ENCODE measurements around the gene APOA1.
"Not testable (repeated sequence)": the region's sequence is repeated elsewhere in the genome, so short reads cannot be mapped to it uniquely, and the experiment has no call there.

Gene APOA1

GRCh38 chr11:116835042-116835772 is 2.2 kb downstream of the APOA1 start:
- DNase-seq (ENCODE audit: extremely low spot score), result peak; percentile 45
- ChIA-PET CTCF (interaction anchor here (0.8 to 6.3 kb wide), 24 partner anchors 9 to 346 kb away, joined by 3 to 100 read pairs (median 6); partner anchors contain the start of genes APOA4, APOA5 and ZPR1), POLR2A (interaction anchor here (0.9 to 1.4 kb wide), 2 partner anchors 47 to 262 kb away, joined by 4 read pairs; partner anchors contain the start of gene ZPR1)
- no peak for TF ChIP-seq CTCF (IDR thresholded peaks at IDR 0.05; ENCODE audit: control extremely low read depth, extremely low read depth, low read depth, missing control alignments)

- DNase-seq (ENCODE audit: extremely low spot score), result not testable (repeated sequence)
- POLR2A ChIA-PET, result interaction anchor here (1.4 kb wide), 1 partner anchor 47 kb away, joined by 4 read pairs; the partner anchor contains the start of gene ZPR1
- CTCF ChIA-PET, result interaction anchor here (1.3 to 6.3 kb wide), 6 partner anchors 13 to 102 kb away, joined by 3 to 100 read pairs (median 14); partner anchors contain the start of genes APOA4, APOA5 and ZPR1
Measured at GRCh38 chr11:116834535-116835041, 2.8 kb downstream of the APOA1 start.

- no peak for DNase-seq (ENCODE audit: extremely low spot score)
- ChIA-PET CTCF (interaction anchor here (3.7 to 6.3 kb wide), 2 partner anchors 13 to 43 kb away, joined by 16 to 50 read pairs; partner anchors contain the start of genes APOA4 and APOA5), POLR2A (no interaction called here)
- TF ChIP-seq CTCF (IDR thresholded peaks at IDR 0.05; ENCODE audit: control extremely low read depth, extremely low read depth, low read depth, missing control alignments), result no peak
Measured at GRCh38 chr11:116833816-116834534, 3.4 kb downstream of the APOA1 start.

- ChIA-PET CTCF (interaction anchor here (3.7 to 6.3 kb wide), 2 partner anchors 12 to 43 kb away, joined by 16 to 50 read pairs; partner anchors contain the start of genes APOA4 and APOA5), POLR2A (no interaction called here)
- no peak for DNase-seq (ENCODE audit: extremely low spot score)
- no peak for TF ChIP-seq CTCF (IDR thresholded peaks at IDR 0.05; ENCODE audit: control extremely low read depth, extremely low read depth, low read depth, missing control alignments)
Measured at GRCh38 chr11:116833491-116833815, 4.0 kb downstream of the APOA1 start.

GRCh38 chr11:116832350-116833290 is 4.8 kb downstream of the APOA1 start:
- no peak for DNase-seq (ENCODE audit: extremely low spot score)
- POLR2A ChIA-PET, result no interaction called here
- CTCF ChIA-PET, result interaction anchor here (3.7 to 6.3 kb wide), 2 partner anchors 11 to 42 kb away, joined by 16 to 50 read pairs; partner anchors contain the start of genes APOA4 and APOA5

More at GRCh38 chr11:116832350-116833290, 4.8 kb downstream of the APOA1 start:
- no peak for TF ChIP-seq CTCF (IDR thresholded peaks at IDR 0.05; ENCODE audit: control extremely low read depth, extremely low read depth, low read depth, missing control alignments)
